Activated B cell treated with CpG ODN at 0.5 μM for 24 hours (primary cell): ENCODE results near the gene TRIOBP. TPM values are rescaled to one million over a fixed set of nuclear protein-coding genes. Genes with fewer than 3 reads are reported as not detected.

Source experiments
- ATAC-seq: fragments of 200-7000 bp; cut with Tn5 transposase; one replicate; pipeline ENCODE4 v1.10.0; 2021; ENCODE audit warnings: low read depth, mild to moderate bottlenecking, moderate library complexity
- CTCF ChIA-PET: fragments of 350-600 bp; sonication (Branson Sonifier 250); formaldehyde crosslinking; loops from one replicate; lab custom pipeline; 2021; ENCODE audit warnings: antibody characterized with exemption; lab: Charles Lee
- POLR2A ChIA-PET: fragments of 350-600 bp; sonication (Branson Sonifier 250); formaldehyde crosslinking; loops from one replicate; lab custom pipeline; 2021; ENCODE audit warnings: antibody characterized with exemption; lab: Charles Lee
- DNase-seq: peaks from one replicate; pipeline ENCODE4 v3.0.0; 2022
- H3K27ac Mint-ChIP-seq: one replicate; pipeline ENCODE4 v1.8.0; 2020; ENCODE audit warnings: mixed read lengths
- H3K27me3 Mint-ChIP-seq: one replicate; pipeline ENCODE4 v1.8.0; 2021; ENCODE audit warnings: mixed read lengths
- H3K36me3 Mint-ChIP-seq: one replicate; pipeline ENCODE4 v1.8.0; 2021; ENCODE audit warnings: low read depth, mixed read lengths
- H3K4me1 Mint-ChIP-seq: one replicate; pipeline ENCODE4 v1.8.0; 2021; ENCODE audit warnings: mixed read lengths
- H3K4me3 Mint-ChIP-seq: one replicate; pipeline ENCODE4 v1.8.0; 2020; ENCODE audit warnings: mild to moderate bottlenecking, mixed read lengths
- H3K9me3 Mint-ChIP-seq: one replicate; pipeline ENCODE4 v1.8.0; 2020; ENCODE audit warnings: mixed read lengths
- CTCF ChIP-seq: fragments of 200-600 bp; IDR thresholded peaks from one replicate; pipeline ENCODE4 v1.8.0; 2022; ENCODE audit warnings: antibody characterized with exemption, mild to moderate bottlenecking
- intact Hi-C: fragments of 100-400 bp; cut with micrococcal nuclease; formaldehyde crosslinking; loops from one replicate; pipeline ENCODE4 v1.15.1; 2024
- total RNA-seq: library from RNA; stranded (reverse); gene quantifications from 2 replicates; pipeline ENCODE4 v1.2.3, GENCODE V29; 2022

TRIOBP gene
- total RNA-seq, 1 donor from 2014 or later, result 27.4 TPM

- H3K27me3 Mint-ChIP-seq, result no peaks in the 10 kb centered on the region
- H3K27ac Mint-ChIP-seq, result peak overlapping the region; percentile 85
- ChIA-PET CTCF (interaction anchor here (1.0 to 5.4 kb wide), 8 partner anchors 10 to 201 kb away, joined by 3 to 107 read pairs (median 6); partner anchors contain the start of genes GGA1, LGALS1 and NOL12), POLR2A (interaction anchor here (1.1 to 8.0 kb wide), 7 partner anchors 12 to 53 kb away, joined by 3 to 181 read pairs (median 11); partner anchors contain the start of genes GGA1 and LGALS1)
- H3K36me3 Mint-ChIP-seq, result peaks cover 28% of the 10 kb centered on the region
- DNase-seq (no peak), ATAC-seq (no peak)
- intact Hi-C loops, result no loop called here
- peaks cover 49% of the 10 kb centered on the region for H3K4me1 Mint-ChIP-seq
- peak overlapping the region; percentile 48 for H3K4me3 Mint-ChIP-seq
- TF ChIP-seq CTCF, result no peak
- no peaks in the 10 kb centered on the region for H3K9me3 Mint-ChIP-seq
Measured at GRCh38 chr22:37662039-37662438, 34.8 kb upstream of the TRIOBP start.

- Mint-ChIP-seq H3K36me3 (peaks cover 28% of the 10 kb centered on the region), H3K4me1 (peaks cover 39% of the 10 kb centered on the region), H3K27me3 (no peaks in the 10 kb centered on the region), H3K27ac (peak overlapping the region; percentile 18), H3K9me3 (no peaks in the 10 kb centered on the region), H3K4me3 (no peak overlapping the region)
- POLR2A ChIA-PET, result interaction anchor here (0.6 to 8.0 kb wide), 4 partner anchors 10 to 184 kb away, joined by 5 to 181 read pairs (median 6); partner anchors contain the start of gene LGALS1
- TF ChIP-seq CTCF, result no peak
- ATAC-seq (no peak), DNase-seq (no peak)
- CTCF ChIA-PET, result interaction anchor here (1.0 to 3.1 kb wide), 5 partner anchors 9 to 57 kb away, joined by 3 to 26 read pairs (median 5); no protein-coding TSS in a partner anchor
- intact Hi-C loops, result no loop called here
Measured at GRCh38 chr22:37663521-37664140, 33.2 kb upstream of the TRIOBP start.

- Mint-ChIP-seq H3K9me3 (no peaks in the 10 kb centered on the region), H3K4me3 (no peak overlapping the region), H3K27ac (no peak overlapping the region), H3K27me3 (no peaks in the 10 kb centered on the region), H3K4me1 (peaks cover 36% of the 10 kb centered on the region), H3K36me3 (peaks cover 30% of the 10 kb centered on the region)
- DNase-seq (no peak), ATAC-seq (no peak)
- ChIA-PET CTCF (interaction anchor here (1.0 to 2.2 kb wide), 3 partner anchors 8 to 21 kb away, joined by 4 to 12 read pairs (median 5); no protein-coding TSS in a partner anchor), POLR2A (interaction anchor here (0.6 to 8.0 kb wide), 4 partner anchors 9 to 255 kb away, joined by 3 to 181 read pairs (median 6); partner anchors contain the start of gene LGALS1)
- intact Hi-C loops, result no loop called here
- no peak for TF ChIP-seq CTCF
Measured at GRCh38 chr22:37664249-37665101, 32.4 kb upstream of the TRIOBP start.

GRCh38 chr22:37665487-37665886 is 31.4 kb upstream of the TRIOBP start:
- no peak for TF ChIP-seq CTCF
- Mint-ChIP-seq H3K27me3 (no peaks in the 10 kb centered on the region), H3K4me1 (peaks cover 25% of the 10 kb centered on the region), H3K27ac (no peak overlapping the region), H3K4me3 (no peak overlapping the region), H3K36me3 (peaks cover 31% of the 10 kb centered on the region), H3K9me3 (no peaks in the 10 kb centered on the region)
- CTCF ChIA-PET, result no interaction called here
- POLR2A ChIA-PET, result interaction anchor here (1.4 kb wide), 1 partner anchor 12 kb away, joined by 4 read pairs; no protein-coding TSS in a partner anchor
- ATAC-seq (no peak), DNase-seq (no peak)
- intact Hi-C loops, result no loop called here
